Tibial nerve (tissue), 3 donors: ENCODE data around the gene TBC1D5.

Experiments used
- POLR2A ChIP-seq, 2 donors: fragments of 450-650 bp; IDR thresholded peaks; one replicate each; pipeline ENCODE4 v1.6.1; 2017; ENCODE audit warnings: antibody characterized with exemption in 2 of 2, mild to moderate bottlenecking in 2 of 2, moderate library complexity in 2 of 2
- TF ChIP-seq, protein P1 (sequence below), 5 experiments: fragments of 200-600 bp in 3 of 5; fragments of 450-650 bp in 2 of 5; sonication (generic) in 3 of 5; IDR thresholded peaks; one replicate each; pipeline ENCODE4 v1.5.1; 2016 to 2019; ENCODE audit warnings: antibody characterized with exemption in 5 of 5, mild to moderate bottlenecking in 3 of 5, moderate library complexity in 2 of 5

DNA sequence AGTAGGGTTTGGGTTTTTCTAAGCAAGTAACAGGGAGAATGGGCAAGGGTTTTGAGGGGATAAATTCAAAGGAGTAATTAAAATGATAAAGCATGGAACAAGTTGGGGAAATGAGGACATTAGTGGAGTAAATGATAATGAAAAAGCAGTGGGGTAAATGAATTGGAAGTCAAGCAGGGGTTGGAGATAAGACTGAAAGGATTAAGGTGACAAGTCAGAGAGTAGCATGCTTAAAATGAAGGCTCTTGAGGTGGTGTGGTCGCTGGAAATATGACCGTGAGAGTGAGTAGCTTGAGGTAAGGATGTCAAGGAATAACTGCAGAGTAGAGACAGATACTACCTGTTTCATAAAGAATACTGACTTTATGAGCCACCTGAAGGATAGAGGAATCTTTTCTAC lies 408.5 kb downstream of the TBC1D5 start:
- TF ChIP-seq, protein P1, sequence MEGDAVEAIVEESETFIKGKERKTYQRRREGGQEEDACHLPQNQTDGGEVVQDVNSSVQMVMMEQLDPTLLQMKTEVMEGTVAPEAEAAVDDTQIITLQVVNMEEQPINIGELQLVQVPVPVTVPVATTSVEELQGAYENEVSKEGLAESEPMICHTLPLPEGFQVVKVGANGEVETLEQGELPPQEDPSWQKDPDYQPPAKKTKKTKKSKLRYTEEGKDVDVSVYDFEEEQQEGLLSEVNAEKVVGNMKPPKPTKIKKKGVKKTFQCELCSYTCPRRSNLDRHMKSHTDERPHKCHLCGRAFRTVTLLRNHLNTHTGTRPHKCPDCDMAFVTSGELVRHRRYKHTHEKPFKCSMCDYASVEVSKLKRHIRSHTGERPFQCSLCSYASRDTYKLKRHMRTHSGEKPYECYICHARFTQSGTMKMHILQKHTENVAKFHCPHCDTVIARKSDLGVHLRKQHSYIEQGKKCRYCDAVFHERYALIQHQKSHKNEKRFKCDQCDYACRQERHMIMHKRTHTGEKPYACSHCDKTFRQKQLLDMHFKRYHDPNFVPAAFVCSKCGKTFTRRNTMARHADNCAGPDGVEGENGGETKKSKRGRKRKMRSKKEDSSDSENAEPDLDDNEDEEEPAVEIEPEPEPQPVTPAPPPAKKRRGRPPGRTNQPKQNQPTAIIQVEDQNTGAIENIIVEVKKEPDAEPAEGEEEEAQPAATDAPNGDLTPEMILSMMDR (IDR thresholded peaks at IDR 0.05), result no peak
- TF ChIP-seq POLR2A (IDR thresholded peaks at IDR 0.05), result no peak
